ENCODE data around the gene FARS2. TPM values are rescaled to one million over a fixed set of nuclear protein-coding genes. Genes with fewer than 3 reads are reported as not detected.

The FARS2 gene
- total and polyA plus RNA-seq, 2 donors (not counting 3 experiments of a cell fraction or from before 2014, with no cell fraction given) = 20.2 to 20.5 TPM

- BruUV-seq (replicated peaks) = no TSS peak
- Histone ChIP-seq H3K79me2 (ENCODE audit: control insufficient read depth, insufficient read depth, low read length) (no peaks in the 10 kb centered on the region), H3K4me3 (replicated peaks in 1 of 3; ENCODE audit: insufficient read depth in 1 of 3, low read depth in 1 of 3, low read length in 3 of 3) (no peak overlapping the region), H3K27me3 (ENCODE audit: control insufficient read depth in 2 of 2, insufficient read depth in 2 of 2, low read length in 2 of 2) (no peaks in the 10 kb centered on the region), H2AFZ (ENCODE audit: low read depth, low read length) (no peak overlapping the region), H3K9ac (replicated peaks; ENCODE audit: extremely low read depth, insufficient read depth, low read length) (no peak overlapping the region), H3K27ac (ENCODE audit: insufficient read depth, low read depth, low read length) (no peak overlapping the region), H3K9me1 (replicated peaks; ENCODE audit: control insufficient read depth, extremely low read depth, insufficient read depth, low read length) (no peaks in the 10 kb centered on the region), H3K4me1 (ENCODE audit: control insufficient read depth, extremely low read depth, insufficient read depth, low read length) (no peaks in the 10 kb centered on the region), H3K36me3 (ENCODE audit: control insufficient read depth in 2 of 2, extremely low read depth in 1 of 2, insufficient read depth in 2 of 2, low read length in 2 of 2) (no peaks in the 10 kb centered on the region), H3K4me2 (ENCODE audit: insufficient read depth, low read length) (no peak overlapping the region), H3K9me3 (replicated peaks; ENCODE audit: control insufficient read depth, insufficient read depth, low read length) (no peaks in the 10 kb centered on the region), H4K20me1 (replicated peaks; ENCODE audit: control insufficient read depth, extremely low read depth, insufficient read depth, low read length) (no peaks in the 10 kb centered on the region)
- no peak for TF ChIP-seq MYC (IDR thresholded peaks at IDR 0.05; ENCODE audit: low read depth, low read length)
- TF ChIP-seq FOS (IDR thresholded peaks at IDR 0.05; ENCODE audit: borderline replicate concordance, insufficient read depth, low read length) = no peak
- intact Hi-C loops (cut with micrococcal nuclease) (no loop called here), dilution Hi-C loops (cut with MboI; ENCODE audit: extremely low pct_ligation_motif_present, low sequenced_read_pairs) (no loop called here)
- DNase-seq (ENCODE audit: low read depth, low spot score) (no peak), FAIRE-seq (no peak)
- CTCF ChIA-PET = interaction anchor here (2.6 kb wide), 1 partner anchor 19 kb away, joined by 13 read pairs; no protein-coding TSS in a partner anchor
- POLR2A ChIA-PET = no interaction called here
Measured at GRCh38 chr6:5490501-5491069, 229.3 kb downstream of the FARS2 start.

DNA sequence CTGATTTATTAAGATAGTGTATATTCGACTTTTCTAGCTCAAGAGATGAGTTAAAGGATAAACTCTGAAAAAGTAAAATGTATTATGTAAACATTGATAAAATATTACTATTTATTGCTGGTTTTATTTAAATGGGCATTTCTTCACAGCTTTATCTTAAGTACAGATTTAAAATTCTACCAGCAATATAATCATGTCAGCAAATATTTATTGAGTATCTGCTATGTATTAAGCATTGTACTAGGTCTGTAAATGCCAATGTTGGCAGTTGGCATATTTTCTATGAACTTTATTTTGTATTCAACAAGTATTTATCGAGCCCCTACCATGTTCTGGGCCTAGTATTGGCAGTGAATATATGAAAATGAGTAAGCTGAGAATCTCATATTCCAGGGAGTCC is 231.0 kb downstream of the FARS2 start:
- BruUV-seq (replicated peaks) = no TSS peak
- TF ChIP-seq POLR2AphosphoS5 (IDR thresholded peaks at IDR 0.05; ENCODE audit: insufficient read depth, low read depth, low read length) (no peak), POLR2A (IDR thresholded peaks at IDR 0.05; ENCODE audit: low read depth, low read length) (no peak)
- no peaks in the 10 kb centered on the region for H4K20me1 ChIP-seq (replicated peaks; ENCODE audit: control insufficient read depth, extremely low read depth, insufficient read depth, low read length)
- H3K79me2 ChIP-seq (ENCODE audit: control insufficient read depth, insufficient read depth, low read length) = no peaks in the 10 kb centered on the region
- H3K9ac ChIP-seq (replicated peaks; ENCODE audit: extremely low read depth, insufficient read depth, low read length) = no peak overlapping the region
- H3K27ac ChIP-seq (ENCODE audit: insufficient read depth, low read depth, low read length) = no peak overlapping the region
- H3K36me3 ChIP-seq (ENCODE audit: control insufficient read depth in 2 of 2, extremely low read depth in 1 of 2, insufficient read depth in 2 of 2, low read length in 2 of 2) = no peaks in the 10 kb centered on the region
- H3K4me3 ChIP-seq (replicated peaks in 1 of 3; ENCODE audit: insufficient read depth in 1 of 3, low read depth in 1 of 3, low read length in 3 of 3) = no peak overlapping the region
- no peak overlapping the region for H2AFZ ChIP-seq (ENCODE audit: low read depth, low read length)
- POLR2A ChIA-PET = no interaction called here
- H3K4me2 ChIP-seq (ENCODE audit: insufficient read depth, low read length) = no peak overlapping the region
- dilution Hi-C loops (cut with MboI; ENCODE audit: extremely low pct_ligation_motif_present, low sequenced_read_pairs) (no loop called here), intact Hi-C loops (cut with micrococcal nuclease) (no loop called here)
- H3K4me1 ChIP-seq (ENCODE audit: control insufficient read depth, extremely low read depth, insufficient read depth, low read length) = no peaks in the 10 kb centered on the region
- no peaks in the 10 kb centered on the region for H3K27me3 ChIP-seq (ENCODE audit: control insufficient read depth in 2 of 2, insufficient read depth in 2 of 2, low read length in 2 of 2)
- H3K9me3 ChIP-seq (replicated peaks; ENCODE audit: control insufficient read depth, insufficient read depth, low read length) = no peaks in the 10 kb centered on the region
- no peaks in the 10 kb centered on the region for H3K9me1 ChIP-seq (replicated peaks; ENCODE audit: control insufficient read depth, extremely low read depth, insufficient read depth, low read length)
- DNase-seq (ENCODE audit: low read depth, low spot score) (no peak), FAIRE-seq (no peak)
- CTCF ChIA-PET = interaction anchor here (1.3 to 2.6 kb wide), 2 partner anchors 9 to 21 kb away, joined by 4 to 13 read pairs; no protein-coding TSS in a partner anchor
